H9 (cell line): ENCODE measurements around the gene COASY. TPM values are rescaled to one million over a fixed set of nuclear protein-coding genes. Genes with fewer than 3 reads are reported as not detected.
A peak's percentile ranks its signal among the peaks of the same experiment; 100 is the strongest.

Experiments used
- DNase-seq: peaks from one replicate; pipeline ENCODE4 v3.0.0-alpha.2; 2017
- H2AFZ ChIP-seq: one replicate; pipeline ENCODE4 v1.6.1; 2013; ENCODE audit warnings: mild to moderate bottlenecking, low read length, control low read depth, moderate library complexity
- H2AK5ac ChIP-seq: 2 replicates; pipeline ENCODE4 v1.6.1; 2013; ENCODE audit warnings: low read length, control low read depth, mixed read lengths; ENCODE audit not compliant: insufficient read length
- H2BK120ac ChIP-seq: one replicate; pipeline ENCODE4 v1.6.1; 2013; ENCODE audit warnings: low read depth, mild to moderate bottlenecking, low read length, control low read depth, inconsistent platforms; ENCODE audit not compliant: poor library complexity, severe bottlenecking
- H2BK12ac ChIP-seq: 2 replicates; pipeline ENCODE4 v1.6.1; 2013; ENCODE audit warnings: low read length, control low read depth, mixed read lengths, low read depth; ENCODE audit not compliant: insufficient read length
- H2BK15ac ChIP-seq: 2 replicates; pipeline ENCODE4 v1.6.1; 2013; ENCODE audit warnings: low read depth, low read length, control low read depth
- H2BK20ac ChIP-seq: one replicate; pipeline ENCODE4 v1.6.1; 2013; ENCODE audit warnings: low read depth, mild to moderate bottlenecking, low read length, control low read depth, inconsistent platforms; ENCODE audit not compliant: poor library complexity, severe bottlenecking
- H2BK5ac ChIP-seq: 2 replicates; pipeline ENCODE4 v1.6.1; 2013; ENCODE audit warnings: low read length, control low read depth, mixed read lengths; ENCODE audit not compliant: insufficient read length
- H3K14ac ChIP-seq: 2 replicates; pipeline ENCODE4 v1.6.1; 2013; ENCODE audit warnings: low read length, control low read depth; ENCODE audit not compliant: insufficient read depth
- H3K18ac ChIP-seq: 2 replicates; pipeline ENCODE4 v1.6.1; 2013; ENCODE audit warnings: low read depth, mild to moderate bottlenecking, mixed read lengths, low read length, control low read depth; ENCODE audit not compliant: insufficient read length
- H3K23ac ChIP-seq: 2 replicates; pipeline ENCODE4 v1.6.1; 2013; ENCODE audit warnings: low read length, control low read depth, mixed read lengths, low read depth; ENCODE audit not compliant: insufficient read length
- H3K23me2 ChIP-seq: 2 replicates; pipeline ENCODE4 v1.6.1; 2013; ENCODE audit warnings: low read depth, mild to moderate bottlenecking, mixed read lengths, low read length, control low read depth; ENCODE audit not compliant: insufficient read length, poor library complexity, severe bottlenecking
- H3K27ac ChIP-seq: 2 replicates; pipeline ENCODE4 v1.5.1; 2013; ENCODE audit warnings: low read length, control low read depth, mixed read lengths, low read depth; ENCODE audit not compliant: insufficient read length
- H3K27me3 ChIP-seq: 2 replicates; pipeline ENCODE4 v1.6.1; 2013; ENCODE audit warnings: low read length, control low read depth, inconsistent platforms; ENCODE audit not compliant: insufficient read depth
- H3K4ac ChIP-seq: 2 replicates; pipeline ENCODE4 v1.6.1; 2013; ENCODE audit warnings: low read depth, mild to moderate bottlenecking, control low read depth, inconsistent platforms, low read length, moderate library complexity
- H3K4me1 ChIP-seq: 2 replicates; pipeline ENCODE4 v1.6.1; 2013; ENCODE audit warnings: low read length, control low read depth, inconsistent platforms; ENCODE audit not compliant: insufficient read depth
- H3K4me2 ChIP-seq: 2 replicates; pipeline ENCODE4 v1.6.1; 2013; ENCODE audit warnings: low read length, control low read depth, mixed read lengths; ENCODE audit not compliant: insufficient read length, insufficient read depth
- H3K56ac ChIP-seq: 2 replicates; pipeline ENCODE4 v1.6.1; 2013; ENCODE audit warnings: low read depth, mild to moderate bottlenecking, mixed read lengths, low read length, control low read depth; ENCODE audit not compliant: insufficient read length
- H3K79me1 ChIP-seq: 2 replicates; pipeline ENCODE4 v1.6.1; 2013; ENCODE audit warnings: low read depth, mild to moderate bottlenecking, moderate library complexity, low read length, control low read depth, inconsistent platforms; ENCODE audit not compliant: insufficient read depth, poor library complexity, severe bottlenecking
- H3K79me2 ChIP-seq: 2 replicates; pipeline ENCODE4 v1.6.1; 2013; ENCODE audit warnings: low read length, control low read depth, inconsistent platforms; ENCODE audit not compliant: insufficient read depth
- H3K9ac ChIP-seq: 2 replicates; pipeline ENCODE4 v1.6.1; 2013; ENCODE audit warnings: low read length, control low read depth, mixed read lengths; ENCODE audit not compliant: insufficient read length; ENCODE audit errors: extremely low read depth
- H3K9me3 ChIP-seq: one replicate; pipeline ENCODE4 v1.6.1; 2013; ENCODE audit warnings: low read depth, low read length, inconsistent platforms; ENCODE audit not compliant: control insufficient read depth
- H3T11ph ChIP-seq: one replicate; pipeline ENCODE4 v1.6.1; 2013; ENCODE audit warnings: mild to moderate bottlenecking, low read length, control low read depth, inconsistent platforms
- H4K20me1 ChIP-seq: one replicate; pipeline ENCODE4 v1.6.1; 2013; ENCODE audit not compliant: control insufficient read depth, insufficient read length, insufficient read depth
- H4K5ac ChIP-seq: 2 replicates; pipeline ENCODE4 v1.6.1; 2013; ENCODE audit warnings: low read depth, mild to moderate bottlenecking, mixed read lengths, low read length, control low read depth; ENCODE audit not compliant: insufficient read length
- H4K8ac ChIP-seq: replicated peaks from 2 replicates; pipeline ENCODE4 v1.6.1; 2013; ENCODE audit warnings: low read length, control low read depth, mixed read lengths, low read depth; ENCODE audit not compliant: insufficient read length
- H4K91ac ChIP-seq: 2 replicates; pipeline ENCODE4 v1.6.1; 2013; ENCODE audit warnings: low read depth, mild to moderate bottlenecking, moderate library complexity, mixed read lengths, low read length, control low read depth; ENCODE audit not compliant: insufficient read length
- H3K27ac Mint-ChIP-seq, 3 experiments: 2 replicates in 2 of 3; 3 replicates in 1 of 3; pipeline ENCODE4 v1.8.0; 2020 to 2021; ENCODE audit warnings: mixed read lengths in 3 of 3, mild to moderate bottlenecking in 1 of 3, moderate library complexity in 1 of 3
- H3K27me3 Mint-ChIP-seq: 2 replicates; pipeline ENCODE4 v1.8.0; 2021; ENCODE audit warnings: low read depth, mild to moderate bottlenecking, moderate library complexity, mixed read lengths
- H3K36me3 Mint-ChIP-seq, 3 experiments: 2 replicates in 2 of 3; 3 replicates in 1 of 3; pipeline ENCODE4 v1.8.0; 2020 to 2021; ENCODE audit warnings: low read depth in 3 of 3, mixed read lengths in 3 of 3; ENCODE audit not compliant: insufficient read depth in 1 of 3
- H3K4me1 Mint-ChIP-seq, 2 experiments: 2 replicates each; pipeline ENCODE4 v1.8.0; 2020; ENCODE audit warnings: mixed read lengths in 2 of 2
- H3K4me3 Mint-ChIP-seq, 2 experiments: 2 replicates in 1 of 2; 3 replicates in 1 of 2; pipeline ENCODE4 v1.8.0; 2020 to 2021; ENCODE audit warnings: mild to moderate bottlenecking in 2 of 2, mixed read lengths in 2 of 2, moderate library complexity in 1 of 2
- H3K9me3 Mint-ChIP-seq, 2 experiments: 2 replicates in 1 of 2; 3 replicates in 1 of 2; pipeline ENCODE4 v1.8.0; 2020; ENCODE audit warnings: mild to moderate bottlenecking in 2 of 2, mixed read lengths in 2 of 2, moderate library complexity in 1 of 2
- WGBS: extraction: QIAGEN DNeasy Blood & Tissue Kit; methylation state at CpG from one replicate; pipeline ENCODE4 v1.1.7; 2013; ENCODE audit warnings: missing lambda C conversion rate, low lambda C conversion rate, mixed read lengths; ENCODE audit not compliant: insufficient read length; ENCODE audit errors: extremely low coverage; 5-methylcytosine and 5-hydroxymethylcytosine counted together
- total RNA-seq: library from RNA; stranded (reverse); gene quantifications from 2 replicates; pipeline ENCODE4 v1.2.1, GENCODE V29; 2021
- TF ChIP-seq, protein P1 (sequence below): fragments of 200-600 bp; sonication (generic); conservative IDR thresholded peaks from 3 replicates; pipeline ENCODE4 v1.8.0; 2021; ENCODE audit warnings: antibody characterized with exemption, mild to moderate bottlenecking

COASY gene
- total RNA-seq, 1 experiment from 2014 or later: 84.1 TPM

DNA sequence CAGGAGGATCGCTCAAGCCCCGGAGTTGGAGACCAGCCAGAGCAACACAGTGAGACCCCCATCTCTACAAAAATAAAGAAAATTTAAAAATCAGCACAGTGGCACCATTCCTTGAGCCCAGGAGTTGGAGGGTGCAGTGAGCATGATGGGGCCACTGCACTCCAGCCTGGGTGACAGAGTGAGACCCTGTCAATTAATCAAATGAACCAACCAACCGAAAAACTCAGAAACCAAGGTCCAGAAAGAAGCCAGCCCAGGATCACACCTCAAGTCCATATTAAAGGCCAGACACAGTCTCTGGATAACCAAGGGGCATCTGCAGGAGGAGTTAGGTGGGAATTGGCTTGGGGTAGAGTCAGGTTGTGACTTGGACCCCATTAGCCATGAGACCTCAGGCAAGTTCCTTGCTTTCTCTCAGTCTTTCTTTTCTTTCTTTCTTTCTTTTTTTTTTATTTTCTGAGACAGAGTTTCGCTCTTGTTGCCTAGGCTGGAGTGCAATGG lies 6.8 kb upstream of the COASY start:
- TF ChIP-seq, protein P1, sequence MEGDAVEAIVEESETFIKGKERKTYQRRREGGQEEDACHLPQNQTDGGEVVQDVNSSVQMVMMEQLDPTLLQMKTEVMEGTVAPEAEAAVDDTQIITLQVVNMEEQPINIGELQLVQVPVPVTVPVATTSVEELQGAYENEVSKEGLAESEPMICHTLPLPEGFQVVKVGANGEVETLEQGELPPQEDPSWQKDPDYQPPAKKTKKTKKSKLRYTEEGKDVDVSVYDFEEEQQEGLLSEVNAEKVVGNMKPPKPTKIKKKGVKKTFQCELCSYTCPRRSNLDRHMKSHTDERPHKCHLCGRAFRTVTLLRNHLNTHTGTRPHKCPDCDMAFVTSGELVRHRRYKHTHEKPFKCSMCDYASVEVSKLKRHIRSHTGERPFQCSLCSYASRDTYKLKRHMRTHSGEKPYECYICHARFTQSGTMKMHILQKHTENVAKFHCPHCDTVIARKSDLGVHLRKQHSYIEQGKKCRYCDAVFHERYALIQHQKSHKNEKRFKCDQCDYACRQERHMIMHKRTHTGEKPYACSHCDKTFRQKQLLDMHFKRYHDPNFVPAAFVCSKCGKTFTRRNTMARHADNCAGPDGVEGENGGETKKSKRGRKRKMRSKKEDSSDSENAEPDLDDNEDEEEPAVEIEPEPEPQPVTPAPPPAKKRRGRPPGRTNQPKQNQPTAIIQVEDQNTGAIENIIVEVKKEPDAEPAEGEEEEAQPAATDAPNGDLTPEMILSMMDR: no peak
- no peaks in the 10 kb centered on the region for H3K9me3 ChIP-seq
- H2AFZ ChIP-seq: no peak overlapping the region
- no peak overlapping the region for H3K27ac ChIP-seq
- WGBS: no CpG with 5 or more reads among the region's 4 CpGs
- no peaks in the 10 kb centered on the region for H3K4me1 ChIP-seq
- H3K4me3 Mint-ChIP-seq: peak overlapping the region; percentile 85 to 92
- H3K4me2 ChIP-seq: peak overlapping the region; percentile 43
- no peak for DNase-seq
- H3K14ac ChIP-seq: no peak overlapping the region
- H3T11ph ChIP-seq: no peak overlapping the region
- H4K91ac ChIP-seq: no peak overlapping the region
- peak overlapping the region in 2 of 3 experiments; percentile 74 to 96; a peak in 2 of 7 replicates for H3K27ac Mint-ChIP-seq
- H3K23ac ChIP-seq: no peak overlapping the region
- H3K79me1 ChIP-seq: no peaks in the 10 kb centered on the region
- no peak overlapping the region for H3K56ac ChIP-seq
- no peak overlapping the region for H2BK120ac ChIP-seq
- no peaks in the 10 kb centered on the region for H3K36me3 Mint-ChIP-seq
- H2AK5ac ChIP-seq: no peak overlapping the region
- no peak overlapping the region for H2BK20ac ChIP-seq
- H3K79me2 ChIP-seq: no peaks in the 10 kb centered on the region
- no peak overlapping the region for H3K4ac ChIP-seq
- H3K9me3 Mint-ChIP-seq: no peaks in the 10 kb centered on the region
- H3K23me2 ChIP-seq: peaks cover 7% of the 10 kb centered on the region
- no peak overlapping the region for H3K18ac ChIP-seq
- H2BK5ac ChIP-seq: no peak overlapping the region
- no peak overlapping the region for H4K5ac ChIP-seq
- no peak overlapping the region for H2BK15ac ChIP-seq
- no peaks in the 10 kb centered on the region for H3K27me3 Mint-ChIP-seq
- peak overlapping the region; percentile 85 for H3K9ac ChIP-seq
- no peak overlapping the region for H4K8ac ChIP-seq
- no peaks in the 10 kb centered on the region for H3K27me3 ChIP-seq
- no peak overlapping the region for H2BK12ac ChIP-seq
- peaks cover 10 to 26% of the 10 kb centered on the region in 2 experiments for H3K4me1 Mint-ChIP-seq
- no peaks in the 10 kb centered on the region for H4K20me1 ChIP-seq
